GM12801 (cell line): ENCODE data around the gene IGLL5.

ENCODE experiments used
- CTCF ChIP-seq: IDR thresholded peaks from one replicate; pipeline ENCODE4 v1.5.1; 2011; ENCODE audit warnings: control low read depth; ENCODE audit not compliant: insufficient read length; ENCODE audit errors: extremely low read depth

IGLL5 gene

GRCh38 chr22:22855617-22856308, 31.9 kb upstream of the IGLL5 start:
- TF ChIP-seq CTCF, result no peak

- no peak for TF ChIP-seq CTCF
Measured at GRCh38 chr22:22856364-22856763, 31.3 kb upstream of the IGLL5 start.

GRCh38 chr22:22856885-22857606, 30.6 kb upstream of the IGLL5 start:
- TF ChIP-seq CTCF, result no peak

GRCh38 chr22:22857607-22858558, 29.7 kb upstream of the IGLL5 start:
- no peak for TF ChIP-seq CTCF

GRCh38 chr22:22858559-22858937, 29.1 kb upstream of the IGLL5 start:
- TF ChIP-seq CTCF, result no peak

- no peak for TF ChIP-seq CTCF
Measured at GRCh38 chr22:22863001-22863400, 24.6 kb upstream of the IGLL5 start.

GRCh38 chr22:22865311-22866072, 22.1 kb upstream of the IGLL5 start:
- no peak for TF ChIP-seq CTCF
